HPDE6-E6E7 (cell line): ENCODE measurements around the gene NOL3.

ENCODE experiments used
- DNase-seq: peaks from one replicate; pipeline ENCODE4 v3.0.0; 2011; ENCODE audit warnings: missing footprints; ENCODE audit errors: extremely low spot score

Gene NOL3

DNA sequence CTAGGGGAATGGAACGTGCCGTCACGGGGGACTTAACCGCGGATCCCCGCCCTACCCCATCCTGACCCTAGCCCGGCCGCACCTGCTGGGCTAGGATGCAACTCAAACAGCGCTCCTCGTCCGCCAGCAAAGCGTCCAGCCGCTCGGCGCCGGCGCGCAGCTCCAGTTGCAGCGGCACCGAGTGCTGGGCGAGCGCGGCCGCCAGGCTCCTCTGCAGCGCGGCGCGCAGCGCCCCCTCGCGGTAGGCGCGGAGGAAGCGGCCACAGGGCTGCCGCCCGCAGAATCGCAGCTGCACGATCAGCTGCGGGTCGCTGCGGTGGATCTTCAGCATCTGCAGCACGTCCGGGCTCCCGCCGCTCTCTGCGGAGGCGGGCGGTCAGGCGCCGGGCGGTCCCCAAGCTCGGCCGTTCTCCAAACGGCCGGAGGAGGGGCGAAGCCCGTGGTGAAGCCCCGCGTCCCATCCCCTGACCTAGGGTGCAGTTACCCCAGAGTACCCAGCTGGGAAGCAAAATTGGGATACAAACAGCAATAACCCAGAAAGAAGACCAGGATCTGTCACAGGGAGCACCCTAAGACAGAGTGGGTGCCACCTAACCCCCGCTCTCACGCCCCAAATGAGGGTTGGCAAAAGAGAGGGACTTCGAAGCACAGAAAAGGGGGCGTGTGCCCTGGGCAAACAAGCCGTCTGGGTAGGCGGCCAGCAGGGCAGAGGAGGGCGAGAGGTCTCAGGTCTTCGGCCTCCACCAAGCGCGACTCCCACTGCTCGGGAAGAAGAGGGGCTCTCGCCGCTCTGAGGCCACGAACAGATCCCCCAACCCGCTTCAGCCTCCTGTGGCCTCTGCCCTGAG lies 14.8 kb upstream of the NOL3 start:
- peak; percentile 78 for DNase-seq

DNA sequence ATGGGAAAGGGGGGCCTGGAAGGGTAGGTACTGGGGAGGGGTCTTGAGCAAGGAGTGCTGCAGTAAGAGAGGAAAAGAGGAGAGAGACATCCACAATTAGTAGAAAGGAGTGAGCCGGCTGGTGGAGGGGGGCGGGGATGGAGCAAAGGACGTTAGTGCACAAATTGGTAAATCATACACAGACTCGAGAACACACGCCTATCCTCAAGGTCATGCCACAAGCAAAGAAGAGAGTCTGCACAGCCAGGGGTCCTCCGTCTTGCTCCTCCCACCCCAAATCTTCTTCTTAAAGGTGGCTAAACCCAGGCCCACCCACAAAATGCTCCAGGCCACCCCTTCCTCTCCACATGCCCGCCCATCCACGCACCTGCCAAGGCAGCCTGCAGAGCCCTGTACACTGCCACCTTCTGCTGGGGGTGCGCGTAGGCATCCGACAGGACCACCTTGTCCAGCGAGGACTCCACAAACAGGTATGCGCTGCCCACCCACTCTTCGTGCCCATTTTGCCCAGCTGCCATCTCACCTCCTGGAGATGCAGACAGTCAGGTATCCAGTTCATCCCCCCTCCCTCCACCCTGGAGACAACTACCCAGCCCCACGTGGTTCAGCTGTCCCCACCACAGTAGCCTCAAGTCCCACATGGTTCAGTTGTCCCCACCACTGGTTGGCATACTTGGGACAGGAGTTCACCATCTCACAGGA lies 14.0 kb upstream of the NOL3 start:
- DNase-seq = no peak

DNA sequence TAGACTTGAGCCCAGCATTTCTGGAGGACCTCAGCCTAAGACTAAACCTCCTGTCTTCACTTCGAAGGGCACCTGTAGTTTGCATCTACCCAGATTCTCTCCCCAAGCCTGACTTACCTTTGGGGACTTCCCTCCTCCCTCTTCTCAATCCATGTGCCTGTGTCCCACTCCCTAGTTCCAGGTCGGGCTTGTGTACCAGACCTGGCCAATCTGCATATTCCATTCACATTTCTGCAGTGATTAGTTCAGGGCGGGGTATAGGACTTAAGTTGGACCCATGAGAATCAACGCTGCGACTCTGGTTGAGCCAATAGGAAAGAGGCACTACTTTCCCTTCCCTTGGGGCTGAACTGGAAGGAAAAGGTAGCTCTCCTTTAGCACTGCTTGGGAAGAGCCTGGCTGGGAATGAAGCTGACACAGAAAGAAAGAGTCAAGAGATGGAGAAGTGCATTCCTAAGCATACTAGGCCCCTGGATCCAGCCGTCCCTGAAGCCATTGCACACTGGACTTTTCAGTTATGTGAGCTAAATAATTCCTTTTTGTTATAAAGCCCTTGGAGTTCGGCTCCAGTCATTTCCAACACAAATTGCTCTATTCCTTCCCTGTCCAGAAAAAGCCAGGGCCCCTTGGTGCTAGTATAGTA lies 13.1 kb upstream of the NOL3 start:
- DNase-seq = no peak

DNA sequence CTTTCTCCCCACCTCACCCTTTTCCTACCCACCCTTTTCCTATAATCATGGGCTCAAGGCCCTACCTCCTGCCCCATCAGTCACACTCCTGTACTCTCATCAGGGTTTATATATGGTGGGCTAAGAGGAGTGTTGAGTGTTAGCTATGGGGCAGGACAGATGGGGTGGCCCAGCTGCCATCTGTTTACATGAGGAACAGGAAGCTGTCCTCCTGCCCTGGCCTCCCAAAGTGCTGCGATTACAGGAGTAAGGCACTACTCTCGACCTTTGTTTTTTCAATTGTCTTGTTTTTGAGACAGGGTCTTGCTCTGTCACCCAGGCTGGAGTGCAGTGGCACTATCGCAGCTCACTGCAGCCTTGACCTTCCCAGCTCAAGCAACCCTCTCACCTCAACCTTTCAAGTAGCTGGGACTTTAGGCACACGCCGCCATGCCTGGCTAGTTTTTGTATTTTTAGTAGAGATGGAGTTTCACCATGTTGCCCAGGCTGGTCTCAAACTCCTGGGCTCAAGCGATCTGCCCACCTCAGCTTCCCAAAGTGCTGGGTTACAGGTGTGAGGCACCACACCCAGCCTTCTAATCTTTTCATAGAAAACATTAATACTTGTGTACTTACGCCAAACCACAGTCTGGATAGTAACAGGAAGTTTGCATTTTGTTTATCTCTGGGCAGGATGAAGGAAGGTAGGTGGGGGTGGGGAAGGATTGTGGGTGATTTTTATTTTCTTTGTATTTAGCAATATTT lies 12.3 kb upstream of the NOL3 start:
- DNase-seq = no peak

DNA sequence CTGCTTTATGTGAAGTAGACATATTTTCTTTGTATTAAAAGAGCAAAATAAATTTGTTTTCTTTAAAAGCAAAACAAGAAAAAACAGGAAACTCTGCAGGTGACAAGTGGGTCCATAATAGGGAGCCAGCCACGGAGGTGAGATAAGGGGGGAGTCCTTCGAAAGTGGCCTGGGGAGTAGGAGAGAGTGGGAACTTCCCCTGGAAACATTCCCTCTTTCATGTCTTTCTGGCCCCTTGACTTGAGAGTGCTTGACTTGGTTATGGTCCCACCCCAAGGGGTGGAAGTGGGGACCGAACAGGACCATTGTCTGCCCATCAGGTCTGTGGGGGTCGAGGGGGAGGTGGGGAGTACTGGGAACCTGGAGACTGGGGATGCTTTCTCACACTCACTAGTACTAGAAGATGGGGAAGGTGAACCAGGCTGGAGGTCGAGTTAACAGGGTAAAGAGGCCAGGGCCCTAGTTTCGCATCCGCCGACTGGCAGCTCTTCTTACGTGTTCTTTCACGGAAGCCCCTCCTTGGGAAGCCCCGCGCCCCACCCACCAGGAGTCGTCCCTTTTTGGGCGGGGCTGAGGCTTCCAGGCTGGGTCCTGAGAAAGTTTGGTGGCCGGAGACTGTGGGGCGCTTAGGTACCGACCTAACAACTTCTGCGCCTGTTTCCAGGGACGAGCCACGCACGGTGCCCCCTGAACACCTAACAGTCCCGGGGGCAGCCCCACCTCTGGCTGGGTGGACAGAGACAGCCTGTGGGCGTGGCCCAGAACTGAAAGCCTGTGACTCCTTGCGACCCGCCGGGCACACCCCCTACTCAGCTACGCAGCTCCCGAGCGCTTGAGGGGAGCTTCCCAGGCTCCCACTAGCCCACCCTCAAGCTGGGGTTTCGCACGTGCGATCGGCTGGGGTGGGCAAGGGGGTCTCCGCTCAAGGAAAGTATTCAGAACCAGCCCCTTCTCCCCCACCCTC lies 11.4 kb upstream of the NOL3 start:
- no peak for DNase-seq

DNA sequence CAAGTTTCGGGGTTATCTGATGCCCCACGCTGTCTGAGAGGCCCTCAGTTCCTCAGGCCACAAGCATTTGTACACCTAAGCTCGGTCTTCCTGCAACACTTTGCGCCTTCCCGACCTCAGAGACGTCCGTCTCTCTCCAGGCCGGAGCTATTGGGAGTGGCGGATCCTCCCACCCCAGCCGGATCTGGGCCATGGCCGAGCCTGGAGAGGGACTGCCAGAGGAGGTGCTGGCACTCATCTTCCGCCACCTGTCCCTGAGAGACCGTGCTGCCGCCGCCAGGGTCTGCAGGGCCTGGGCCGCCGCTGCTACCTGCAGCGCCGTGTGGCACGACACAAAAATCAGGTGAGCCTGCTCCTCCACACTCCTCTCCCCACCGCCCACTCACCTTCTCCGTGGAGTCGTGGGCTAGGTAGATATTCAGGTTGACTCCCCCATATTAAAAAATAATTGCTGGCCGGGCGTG lies 8.7 kb upstream of the NOL3 start:
- DNase-seq = no peak

DNA sequence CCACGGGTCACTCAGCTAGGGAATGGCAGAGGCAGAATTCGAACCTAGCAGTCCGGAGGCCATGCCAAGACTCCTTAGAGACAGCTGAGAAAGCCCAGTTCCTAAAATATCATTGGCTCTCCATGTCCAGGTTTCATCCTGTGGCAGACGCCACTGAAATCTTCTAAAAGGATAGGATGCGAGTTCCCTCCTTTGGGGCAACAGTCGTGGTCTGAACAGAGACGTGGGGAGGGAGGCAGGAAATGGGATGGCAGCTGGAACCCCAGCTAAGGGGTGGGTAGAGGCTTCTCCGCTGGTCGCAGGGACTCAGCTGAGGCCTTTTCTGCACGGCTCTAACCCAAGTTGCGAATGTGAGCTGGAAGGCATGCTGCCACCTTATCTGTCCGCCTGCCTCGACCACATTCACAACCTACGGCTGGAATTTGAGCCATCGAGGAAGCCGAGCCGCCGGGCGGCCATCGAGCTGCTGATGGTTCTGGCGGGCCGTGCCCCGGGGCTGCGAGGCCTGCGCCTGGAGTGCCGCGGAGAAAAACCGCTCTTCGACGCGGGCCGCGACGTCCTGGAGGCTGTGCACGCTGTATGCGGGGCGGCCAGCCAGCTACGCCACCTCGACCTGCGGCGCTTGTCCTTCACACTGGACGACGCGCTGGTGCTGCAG lies 7.7 kb upstream of the NOL3 start:
- DNase-seq = no peak

DNA sequence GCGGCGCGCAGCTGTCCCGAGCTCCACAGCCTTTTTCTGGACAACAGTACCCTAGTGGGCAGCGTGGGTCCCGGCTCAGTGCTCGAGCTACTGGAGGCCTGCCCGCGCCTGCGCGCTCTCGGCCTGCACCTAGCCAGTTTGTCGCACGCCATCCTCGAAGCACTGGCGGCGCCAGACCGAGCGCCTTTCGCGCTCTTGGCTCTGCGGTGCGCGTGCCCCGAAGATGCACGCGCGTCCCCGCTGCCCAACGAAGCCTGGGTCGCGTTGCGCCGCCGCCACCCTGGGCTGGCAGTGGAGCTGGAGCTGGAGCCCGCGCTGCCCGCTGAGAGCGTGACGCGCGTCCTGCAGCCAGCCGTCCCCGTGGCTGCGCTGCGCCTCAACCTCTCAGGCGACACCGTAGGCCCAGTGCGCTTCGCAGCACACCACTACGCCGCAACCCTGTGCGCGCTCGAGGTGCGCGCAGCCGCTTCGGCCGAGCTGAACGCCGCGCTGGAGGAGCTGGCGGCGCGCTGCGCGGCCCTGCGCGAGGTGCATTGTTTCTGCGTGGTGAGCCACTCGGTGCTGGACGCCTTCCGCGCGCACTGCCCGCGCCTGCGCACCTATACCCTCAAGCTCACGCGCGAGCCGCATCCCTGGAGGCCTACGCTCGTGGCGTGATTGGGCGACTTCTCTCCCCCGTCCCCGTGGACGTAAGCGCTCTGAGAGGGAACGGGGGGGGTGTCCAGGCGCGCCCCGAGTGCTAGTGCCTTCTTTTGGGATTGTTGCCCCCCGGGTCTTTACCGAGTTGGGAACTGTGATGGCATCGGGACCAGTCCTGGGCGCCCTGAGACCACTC lies 7.0 kb upstream of the NOL3 start:
- no peak for DNase-seq

DNA sequence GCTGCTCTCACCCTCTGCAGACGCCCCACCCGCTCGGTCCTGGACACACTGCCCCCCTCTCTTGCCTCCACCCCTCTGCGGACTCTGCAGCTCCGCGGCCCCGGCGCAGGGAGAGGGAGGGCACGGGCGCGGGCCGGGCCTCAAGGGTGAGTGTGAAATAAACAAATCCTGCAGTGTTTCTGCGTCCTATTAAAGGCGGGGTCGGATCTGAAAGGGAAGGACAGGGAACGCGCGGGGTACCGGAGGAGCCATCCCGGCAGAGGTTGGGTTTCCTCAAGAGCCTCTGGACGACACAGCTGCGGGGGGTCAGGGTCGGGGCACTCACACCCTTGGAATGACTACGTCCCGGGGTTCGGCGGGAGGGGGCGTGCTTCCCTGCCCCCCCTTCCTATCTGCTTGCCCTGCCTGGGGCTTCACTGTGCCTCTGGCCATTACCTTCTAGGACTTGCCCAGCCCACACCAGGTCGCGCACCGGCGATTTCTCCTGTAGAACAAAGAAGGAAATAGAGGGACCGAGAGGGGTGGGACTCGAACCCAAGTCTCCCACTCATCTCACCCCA lies 6.3 kb upstream of the NOL3 start:
- no peak for DNase-seq

DNA sequence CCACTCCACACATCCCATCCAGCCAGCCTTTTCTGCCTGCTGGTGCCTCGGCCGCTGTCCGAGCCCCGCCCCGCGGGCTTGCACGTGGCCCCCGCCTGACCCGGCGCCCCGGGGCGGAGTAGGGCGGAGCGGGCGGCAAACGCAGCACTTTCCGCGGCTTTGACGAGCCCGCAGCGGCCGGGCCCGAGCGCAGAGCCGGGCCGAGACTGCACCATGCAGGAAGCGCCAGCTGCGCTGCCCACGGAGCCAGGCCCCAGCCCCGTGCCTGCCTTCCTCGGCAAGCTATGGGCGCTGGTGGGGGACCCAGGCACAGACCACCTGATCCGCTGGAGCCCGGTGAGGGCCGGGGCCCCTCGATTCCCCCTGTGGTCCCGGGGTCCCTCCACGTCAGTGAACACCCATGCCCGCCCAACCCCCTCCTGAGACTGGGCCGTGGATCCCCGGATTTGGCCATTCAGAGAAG lies 5.7 kb upstream of the NOL3 start, which contains the start of gene HSF4:
HSF4 (plus strand) TSS at position 147 of the 463 bp plus-strand sequence; CDS start at position 214, 67 bp downstream.
- no peak for DNase-seq

DNA sequence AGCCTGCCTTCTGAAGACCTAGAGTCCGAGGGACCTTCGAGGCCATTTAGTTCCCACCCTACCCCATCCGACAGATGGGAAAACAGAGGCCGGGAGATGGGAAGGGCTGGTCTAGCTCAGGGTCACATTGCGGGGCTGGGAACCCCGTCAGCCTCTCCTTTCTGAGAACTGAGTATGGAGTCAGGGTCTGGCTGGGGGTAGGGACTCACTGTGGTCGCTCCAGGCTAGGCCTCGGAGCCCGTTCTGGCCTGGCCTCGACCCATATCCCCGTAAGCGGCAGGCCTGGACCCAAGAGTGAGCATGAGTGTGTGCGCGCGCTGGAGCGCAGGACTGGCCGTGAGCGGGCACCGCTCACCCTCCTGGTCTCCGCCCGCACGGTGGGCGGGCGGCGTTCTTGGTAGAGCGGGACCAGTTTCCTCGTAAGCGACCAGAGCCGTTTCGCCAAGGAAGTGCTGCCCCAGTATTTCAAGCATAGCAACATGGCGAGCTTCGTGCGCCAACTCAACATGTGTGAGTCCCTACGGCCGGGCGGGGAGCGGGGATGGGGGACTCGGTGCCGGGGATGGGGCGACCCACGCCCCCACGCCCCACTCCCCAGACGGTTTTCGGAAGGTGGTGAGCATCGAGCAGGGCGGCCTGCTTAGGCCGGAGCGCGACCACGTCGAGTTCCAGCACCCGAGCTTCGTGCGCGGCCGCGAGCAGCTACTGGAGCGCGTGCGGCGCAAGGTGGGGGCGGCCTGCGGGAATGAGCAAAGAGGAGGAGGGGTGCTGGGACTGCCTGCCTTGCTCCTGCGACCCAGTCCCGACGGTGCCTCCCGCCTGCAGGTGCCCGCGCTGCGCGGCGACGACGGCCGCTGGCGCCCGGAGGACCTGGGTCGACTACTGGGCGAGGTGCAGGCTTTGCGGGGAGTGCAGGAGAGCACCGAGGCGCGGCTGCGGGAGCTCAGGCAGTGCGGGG lies 4.9 kb upstream of the NOL3 start:
- DNase-seq = no peak

DNA sequence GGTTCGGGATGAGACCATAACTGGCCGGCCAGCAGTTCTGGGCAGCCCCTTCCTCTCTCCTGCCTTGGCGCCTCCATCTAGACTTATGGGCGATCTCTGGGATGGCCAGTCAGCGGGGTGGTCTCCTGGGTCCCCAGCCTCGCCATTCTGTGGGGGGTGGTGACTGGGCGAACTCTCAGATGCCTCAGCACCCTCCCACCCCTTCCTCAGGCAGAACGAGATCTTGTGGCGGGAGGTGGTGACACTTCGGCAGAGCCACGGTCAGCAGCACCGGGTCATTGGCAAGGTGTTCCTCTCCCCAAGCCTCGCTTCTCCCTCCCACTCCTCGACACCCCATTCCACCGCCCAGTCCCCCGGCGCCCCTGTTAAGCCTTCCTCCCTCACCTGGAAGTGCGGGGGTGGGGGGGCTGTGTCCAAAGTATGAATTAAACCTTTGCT lies 4.2 kb upstream of the NOL3 start:
- no peak for DNase-seq

DNA sequence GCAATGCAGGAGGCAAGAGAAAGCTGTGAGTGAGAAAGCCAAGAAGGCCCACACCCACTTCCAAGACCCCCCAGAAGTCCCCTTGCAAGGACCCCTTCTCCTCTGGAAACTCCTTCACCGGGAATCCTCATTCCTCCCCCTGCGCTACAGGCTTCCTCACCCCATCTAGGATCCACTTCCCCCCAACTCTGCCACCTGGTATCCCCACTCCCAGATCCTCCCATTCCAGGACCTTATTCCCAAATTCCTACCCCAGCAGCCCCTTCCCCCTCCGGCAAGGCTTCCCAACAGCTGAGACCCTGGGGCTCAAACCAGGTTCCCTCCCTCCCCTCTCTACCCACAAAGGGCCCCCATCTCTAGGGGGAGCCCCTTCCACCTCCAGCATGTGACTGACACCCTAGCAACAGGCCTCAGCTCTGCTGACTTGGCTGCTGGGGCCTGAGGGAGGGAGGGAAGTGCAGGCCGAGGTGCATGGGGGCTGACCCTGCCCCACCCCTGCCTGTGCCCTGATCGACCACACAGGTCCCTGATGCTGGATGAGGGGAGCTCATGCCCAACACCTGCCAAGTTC lies 3.7 kb upstream of the NOL3 start:
- no peak for DNase-seq

DNA sequence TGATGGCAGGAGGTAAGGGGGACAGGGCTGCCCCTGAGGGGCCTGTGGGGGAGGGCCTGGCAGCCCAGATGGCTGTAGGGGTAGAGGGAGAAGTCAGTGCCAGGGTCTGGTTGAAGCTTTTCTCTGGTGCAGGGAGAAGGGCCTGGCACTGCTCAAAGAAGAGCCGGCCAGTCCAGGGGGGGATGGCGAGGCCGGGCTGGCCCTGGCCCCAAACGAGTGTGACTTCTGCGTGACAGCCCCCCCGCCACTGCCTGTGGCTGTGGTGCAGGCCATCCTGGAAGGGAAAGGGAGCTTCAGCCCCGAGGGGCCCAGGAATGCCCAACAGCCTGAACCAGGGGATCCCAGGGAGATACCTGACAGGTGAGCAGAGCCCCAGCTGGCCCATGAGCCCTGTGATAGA lies 2.8 kb upstream of the NOL3 start:
- no peak for DNase-seq

DNA sequence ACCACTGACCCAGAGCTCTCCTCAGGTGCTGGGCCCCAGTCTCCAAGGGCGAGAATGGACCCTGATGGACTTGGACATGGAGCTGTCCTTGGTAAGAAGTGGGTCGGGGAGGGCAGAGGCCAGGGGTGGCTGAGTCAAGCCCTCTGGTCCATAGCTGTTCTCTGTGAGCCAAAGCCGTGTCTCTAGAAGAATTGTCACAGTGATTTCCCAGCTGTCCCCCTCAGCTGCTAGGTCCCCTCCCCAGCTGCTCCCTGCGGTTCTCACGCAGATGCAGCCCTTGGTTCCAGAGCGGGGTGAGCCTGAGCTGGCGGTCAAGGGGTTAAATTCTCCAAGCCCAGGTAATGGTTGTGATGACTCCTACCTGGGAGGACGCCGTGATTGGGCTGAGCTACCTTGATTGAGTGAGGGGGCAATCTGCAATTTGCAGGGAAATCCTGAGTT lies 1.3 kb upstream of the NOL3 start:
- no peak for DNase-seq

DNA sequence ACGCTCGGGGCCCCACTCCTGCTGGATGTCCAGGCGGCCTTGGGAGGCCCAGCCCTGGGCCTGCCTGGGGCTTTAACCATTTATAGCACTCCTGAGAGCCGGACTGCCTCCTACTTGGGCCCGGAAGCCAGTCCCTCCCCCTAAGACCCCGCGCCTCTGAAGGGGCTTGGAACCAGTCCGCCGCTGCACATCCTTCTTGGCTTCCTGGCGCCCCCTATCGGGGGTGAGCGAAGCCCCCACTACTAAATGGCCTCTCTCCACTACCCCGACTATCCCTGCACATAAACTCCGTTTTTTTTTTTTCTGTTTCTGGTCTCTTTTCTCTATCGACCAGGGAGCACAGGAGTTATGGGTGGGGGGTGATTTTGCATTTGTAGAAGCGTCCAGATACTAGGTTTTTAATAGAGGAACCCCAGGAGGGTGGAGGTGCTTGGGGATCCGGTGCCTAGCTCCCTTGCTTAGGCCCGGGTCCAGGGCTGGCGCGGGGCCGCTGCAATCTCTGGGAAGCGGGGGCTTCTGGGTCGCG lies 633 bp upstream of the NOL3 start:
- DNase-seq = no peak
